K562 (cell line): ENCODE data around the gene KLK15. TPM values are rescaled to one million over a fixed set of nuclear protein-coding genes. Genes with fewer than 3 reads are reported as not detected.

Experiments used
- AFF4 ChIP-seq: sonication (generic); formaldehyde crosslinking; IDR thresholded peaks from 2 replicates; pipeline ENCODE4 v1.8.0; 2023; ENCODE audit warnings: mild to moderate bottlenecking, missing genetic modification reagents
- CBFA2T2 ChIP-seq: fragments of 450-650 bp; conservative IDR thresholded peaks from 2 replicates; pipeline ENCODE4 v1.6.1; 2017; ENCODE audit warnings: mild to moderate bottlenecking
- CREB5 ChIP-seq: fragments of 250-450 bp; sonication (Bioruptor Pico); IDR thresholded peaks from 2 replicates; pipeline ENCODE4 v1.5.0; 2020; ENCODE audit warnings: mild to moderate bottlenecking
- CTBP1 ChIP-seq: fragments of 450-650 bp; IDR thresholded peaks from 2 replicates; pipeline ENCODE4 v1.6.1; 2016; ENCODE audit warnings: borderline replicate concordance
- ELF1 ChIP-seq: fragments of 200-800 bp; sonication (Bioruptor generic); IDR thresholded peaks from 2 replicates; pipeline ENCODE4 v1.6.1; 2016; ENCODE audit warnings: missing genetic modification characterization, missing compliant biosample characterization
- EP300 ChIP-seq: IDR thresholded peaks from 2 replicates; pipeline ENCODE4 v1.6.1; 2012; ENCODE audit warnings: low read length, improper control_type of control experiment
- HMG20B ChIP-seq: fragments of 250-450 bp; sonication (Bioruptor Pico); IDR thresholded peaks from 2 replicates; pipeline ENCODE4 v1.5.0; 2021; ENCODE audit warnings: mild to moderate bottlenecking
- ID3 ChIP-seq, 2 experiments: fragments of 250-450 bp in 1 of 2; fragments of 450-650 bp in 1 of 2; sonication (Bioruptor Pico) in 1 of 2; IDR thresholded peaks; 2 replicates each; pipeline versions ENCODE4 v1.6.1 to v1.8.0; 2016 to 2021; ENCODE audit warnings: mild to moderate bottlenecking in 2 of 2, moderate library complexity in 2 of 2, missing compliant biosample characterization in 1 of 2, missing genetic modification characterization in 1 of 2
- KDM4B ChIP-seq, 2 experiments: fragments of 450-650 bp in 1 of 2; sonication (generic) in 1 of 2; IDR thresholded peaks; 2 replicates each; pipeline ENCODE4 v1.6.1; 2016 to 2017; ENCODE audit warnings: borderline replicate concordance in 2 of 2, antibody characterized with exemption in 1 of 2, low read depth in 1 of 2, mild to moderate bottlenecking in 1 of 2
- MNT ChIP-seq, 2 experiments: fragments of 450-650 bp; conservative IDR thresholded peaks; 2 replicates each; pipeline ENCODE4 v1.6.1; 2017; ENCODE audit warnings: mild to moderate bottlenecking in 2 of 2, moderate library complexity in 2 of 2
- PBX2 ChIP-seq, 2 experiments: IDR thresholded peaks in 1 of 2; conservative IDR thresholded peaks in 1 of 2; 2 replicates each; pipeline ENCODE4 v1.6.1; 2016; ENCODE audit warnings: low read depth in 2 of 2, mild to moderate bottlenecking in 1 of 2, missing compliant biosample characterization in 1 of 2, missing genetic modification characterization in 1 of 2, moderate library complexity in 1 of 2
- POLR2AphosphoS2 ChIP-seq: IDR thresholded peaks from 2 replicates; pipeline ENCODE4 v1.6.1; 2012; ENCODE audit warnings: low read length, improper control_type of control experiment
- POLR2AphosphoS5 ChIP-seq: IDR thresholded peaks from 2 replicates; pipeline ENCODE4 v1.6.1; 2011; ENCODE audit warnings: mild to moderate bottlenecking, low read depth, low read length, moderate library complexity; ENCODE audit not compliant: control insufficient read depth, insufficient read depth
- POU5F1 ChIP-seq: fragments of 150-350 bp; IDR thresholded peaks from 2 replicates; pipeline ENCODE4 v1.6.1; 2014; ENCODE audit warnings: borderline replicate concordance, low read length, low read depth, mild to moderate bottlenecking; ENCODE audit not compliant: partially characterized antibody
- SMARCE1 ChIP-seq: fragments of 450-650 bp; IDR thresholded peaks from 2 replicates; pipeline ENCODE4 v1.7.1; 2016; ENCODE audit warnings: mild to moderate bottlenecking
- TCF3 ChIP-seq: sonication (generic); formaldehyde crosslinking; IDR thresholded peaks from 2 replicates; pipeline ENCODE4 v1.4.0; 2020; ENCODE audit warnings: mild to moderate bottlenecking, missing genetic modification reagents
- XRCC4 ChIP-seq: IDR thresholded peaks from one replicate; pipeline ENCODE4 v1.6.1; 2011; ENCODE audit not compliant: insufficient read depth, insufficient read length; ENCODE audit errors: extremely low read depth
- ZNF282 ChIP-seq: sonication (generic); formaldehyde crosslinking; IDR thresholded peaks from 2 replicates; pipeline ENCODE4 v1.8.1; 2023; ENCODE audit warnings: missing genetic modification reagents
- polyA plus RNA-seq, 8 experiments: library from polyadenylated mRNA; depleted of rRNA in 4 of 8; stranded (reverse) in 5 of 8; unstranded in 3 of 8; fragments of >200 nt; fragmentation: Nextera tagmentation in 2 of 8; fragmentation: Illumina TruSeq in 1 of 8; extraction: Ambion mirVana in 2 of 8; extraction: Trizol in 1 of 8; gene quantifications; 2 replicates each; pipeline versions ENCODE4 v1.2.1 to v1.2.3, GENCODE V29; 2011 to 2014; ENCODE audit warnings: inconsistent platforms in 1 of 8, missing spikeins in 1 of 8
- total RNA-seq, 7 experiments: library from RNA; depleted of rRNA in 6 of 7; stranded (reverse); fragments of >200 nt in 6 of 7; fragmentation: Illumina TruSeq in 2 of 7; extraction: Trizol in 2 of 7; gene quantifications; 2 replicates each; pipeline versions ENCODE4 v1.2.1 to v1.2.3, GENCODE V29; 2011 to 2021; ENCODE audit warnings: low replicate concordance in 1 of 7

The KLK15 gene
- total and polyA plus RNA-seq, 9 of the 15 experiments (the other 6 are each of a cell fraction or from before 2014, with no cell fraction given) = not detected

GRCh38 chr19:50878851-50879250 is 45.5 kb upstream of the KLK15 start (continued):
- TF ChIP-seq AFF4 = no peak
- TF ChIP-seq TCF3 (CRISPR knock-in tag) = peak; percentile 87
- TF ChIP-seq ID3 (CRISPR knock-in tag; IDR thresholded peaks at IDR 0.05) = no peak
- TF ChIP-seq ID3 (tag; IDR thresholded peaks at IDR 0.05) = no peak
- no peak for TF ChIP-seq HMG20B (CRISPR knock-in tag)
- peak; percentile 64 for TF ChIP-seq CTBP1
- no peak for TF ChIP-seq XRCC4
- no peak for TF ChIP-seq CREB5
- no peak for TF ChIP-seq ZNF282 (CRISPR knock-in tag)
- no peak for TF ChIP-seq PBX2 (CRISPR knock-in tag; IDR thresholded peaks at IDR 0.05; ENCODE audit: low read depth)
- TF ChIP-seq PBX2 (tag; conservative IDR thresholded peaks at IDR 0.05; ENCODE audit: low read depth) = peak; percentile 45; the same call in 1 of the 2 replicates
- peak; percentile 63; the same call in 1 of the 2 replicates for TF ChIP-seq EP300
- TF ChIP-seq POLR2AphosphoS5 = peak; percentile 53; the same call in 1 of the 2 replicates
- TF ChIP-seq KDM4B (IDR thresholded peaks at IDR 0.05; ENCODE audit: borderline replicate concordance in 2 of 2, low read depth in 1 of 2) = no peak
- no peak for TF ChIP-seq ELF1 (tag)
- TF ChIP-seq POLR2AphosphoS2 = no peak
- peak; percentile 74 for TF ChIP-seq SMARCE1
- TF ChIP-seq CBFA2T2 = peak; percentile 71
- no peak for TF ChIP-seq POU5F1
- peak; percentile 91 to 96 for TF ChIP-seq MNT (conservative IDR thresholded peaks at IDR 0.05)
